Measurements from ENCODE around the gene MASP2.

MASP2 gene

GRCh38 chr1:11044086-11044848 lies 2.8 kb downstream of the MASP2 start:
- H3K27ac ChIP-seq (ENCODE audit: low read depth, low read length), result no peak overlapping the region
- H3K4me3 ChIP-seq (ENCODE audit: low read length), result no peak overlapping the region
- TF ChIP-seq EZH2phosphoT487 (IDR thresholded peaks at IDR 0.05; ENCODE audit: borderline replicate concordance, low read length), result no peak
- TF ChIP-seq CTCF (IDR thresholded peaks at IDR 0.05; ENCODE audit: low read depth, low read length, poor library complexity, severe bottlenecking), result no peak
- H3K4me1 ChIP-seq (ENCODE audit: control insufficient read depth, low read length), result no peaks in the 10 kb centered on the region
- H3F3A ChIP-seq (ENCODE audit: control insufficient read depth, insufficient read depth), result no peaks in the 10 kb centered on the region
- no peaks in the 10 kb centered on the region for H3K79me2 ChIP-seq (ENCODE audit: control insufficient read depth, low read length)
- no peaks in the 10 kb centered on the region for H3K27me3 ChIP-seq (ENCODE audit: control insufficient read depth, low read length)
- H3K36me3 ChIP-seq (ENCODE audit: control insufficient read depth, low read length), result no peaks in the 10 kb centered on the region
- 0 out of 2 replicates have a peak, but pooled peaks cover 3% of the 10 kb centered on the region for H3K9me2 ChIP-seq (replicated peaks; ENCODE audit: control insufficient read depth, low read length)
- H3K4me2 ChIP-seq (ENCODE audit: low read length), result no peak overlapping the region
- H4K20me1 ChIP-seq (ENCODE audit: control insufficient read depth, insufficient read depth, low read depth, low read length), result no peaks in the 10 kb centered on the region
- no peaks in the 10 kb centered on the region for H3K9me3 ChIP-seq (ENCODE audit: control insufficient read depth, insufficient read depth, low read length)

- H3K4me1 ChIP-seq (ENCODE audit: control insufficient read depth, low read length), result no peaks in the 10 kb centered on the region
- H3K36me3 ChIP-seq (ENCODE audit: control insufficient read depth, low read length), result no peaks in the 10 kb centered on the region
- H3K79me2 ChIP-seq (ENCODE audit: control insufficient read depth, low read length), result no peaks in the 10 kb centered on the region
- H3K27me3 ChIP-seq (ENCODE audit: control insufficient read depth, low read length), result no peaks in the 10 kb centered on the region
- no peak for TF ChIP-seq CTCF (IDR thresholded peaks at IDR 0.05; ENCODE audit: low read depth, low read length, poor library complexity, severe bottlenecking)
- no peak for TF ChIP-seq EZH2phosphoT487 (IDR thresholded peaks at IDR 0.05; ENCODE audit: borderline replicate concordance, low read length)
- H4K20me1 ChIP-seq (ENCODE audit: control insufficient read depth, insufficient read depth, low read depth, low read length), result no peaks in the 10 kb centered on the region
- 0 out of 2 replicates have a peak, but pooled peaks cover 3% of the 10 kb centered on the region for H3K9me2 ChIP-seq (replicated peaks; ENCODE audit: control insufficient read depth, low read length)
- H3K4me2 ChIP-seq (ENCODE audit: low read length), result no peak overlapping the region
- H3K27ac ChIP-seq (ENCODE audit: low read depth, low read length), result no peak overlapping the region
- H3K9me3 ChIP-seq (ENCODE audit: control insufficient read depth, insufficient read depth, low read length), result no peaks in the 10 kb centered on the region
- H3K4me3 ChIP-seq (ENCODE audit: low read length), result no peak overlapping the region
- H3F3A ChIP-seq (ENCODE audit: control insufficient read depth, insufficient read depth), result no peaks in the 10 kb centered on the region
These were observed 3.8 kb downstream of the MASP2 start for GRCh38 chr1:11042995-11043874.

GRCh38 chr1:11042065-11042464 lies 5.0 kb downstream of the MASP2 start:
- no peaks in the 10 kb centered on the region for H3K4me1 ChIP-seq (ENCODE audit: control insufficient read depth, low read length)
- H3K79me2 ChIP-seq (ENCODE audit: control insufficient read depth, low read length), result no peaks in the 10 kb centered on the region
- no peak overlapping the region for H3K27ac ChIP-seq (ENCODE audit: low read depth, low read length)

More at GRCh38 chr1:11042065-11042464, 5.0 kb downstream of the MASP2 start:
- no peaks in the 10 kb centered on the region for H3K27me3 ChIP-seq (ENCODE audit: control insufficient read depth, low read length)
- no peak overlapping the region for H3K4me3 ChIP-seq (ENCODE audit: low read length)
- no peak for TF ChIP-seq CTCF (IDR thresholded peaks at IDR 0.05; ENCODE audit: low read depth, low read length, poor library complexity, severe bottlenecking)
- TF ChIP-seq EZH2phosphoT487 (IDR thresholded peaks at IDR 0.05; ENCODE audit: borderline replicate concordance, low read length), result no peak
- H4K20me1 ChIP-seq (ENCODE audit: control insufficient read depth, insufficient read depth, low read depth, low read length), result no peaks in the 10 kb centered on the region
- no peak overlapping the region for H3K4me2 ChIP-seq (ENCODE audit: low read length)
- no peaks in the 10 kb centered on the region for H3K36me3 ChIP-seq (ENCODE audit: control insufficient read depth, low read length)
- H3K9me2 ChIP-seq (replicated peaks; ENCODE audit: control insufficient read depth, low read length), result 0 out of 2 replicates have a peak, but pooled peaks cover 3% of the 10 kb centered on the region
- no peaks in the 10 kb centered on the region for H3F3A ChIP-seq (ENCODE audit: control insufficient read depth, insufficient read depth)
- H3K9me3 ChIP-seq (ENCODE audit: control insufficient read depth, insufficient read depth, low read length), result no peaks in the 10 kb centered on the region
